ENCODE data around the gene ABCC8.

Gene ABCC8

GRCh38 chr11:17391493-17392355, 84.9 kb downstream of the ABCC8 start:
- H3K4me3 ChIP-seq (ENCODE audit: low read depth, low read length), result no peak overlapping the region
- DNase-seq (ENCODE audit: low read depth), result no peak
- in situ Hi-C loops (cut with HindIII; ENCODE audit: low sequenced_read_pairs), result no loop called here
- no peak for TF ChIP-seq CTCF (IDR thresholded peaks at IDR 0.05; ENCODE audit: low read depth, low read length, missing control alignments)

GRCh38 chr11:17389957-17390649, 86.5 kb downstream of the ABCC8 start:
- H3K4me3 ChIP-seq (ENCODE audit: low read depth, low read length), result no peak overlapping the region
- DNase-seq (ENCODE audit: low read depth), result no peak

GRCh38 chr11:17389211-17389956, 87.3 kb downstream of the ABCC8 start:
- H3K4me3 ChIP-seq (ENCODE audit: low read depth, low read length), result peak overlapping the region; percentile 42
- in situ Hi-C loops (cut with HindIII; ENCODE audit: low sequenced_read_pairs), result no loop called here
- TF ChIP-seq CTCF (IDR thresholded peaks at IDR 0.05; ENCODE audit: low read depth, low read length, missing control alignments), result peak; percentile 47
- DNase-seq (ENCODE audit: low read depth), result no peak

More at GRCh38 chr11:17389957-17390649, 86.5 kb downstream of the ABCC8 start:
- in situ Hi-C loops (cut with HindIII; ENCODE audit: low sequenced_read_pairs), result no loop called here
- no peak for TF ChIP-seq CTCF (IDR thresholded peaks at IDR 0.05; ENCODE audit: low read depth, low read length, missing control alignments)

GRCh38 chr11:17388609-17389210, 87.9 kb downstream of the ABCC8 start, which contains the start of gene KCNJ11:
KCNJ11 (minus strand) TSS chr11:17388659; CDS start chr11:17388091, 568 bp downstream.
- in situ Hi-C loops (cut with HindIII; ENCODE audit: low sequenced_read_pairs), result no loop called here
- no peak for TF ChIP-seq CTCF (IDR thresholded peaks at IDR 0.05; ENCODE audit: low read depth, low read length, missing control alignments)
- H3K4me3 ChIP-seq (ENCODE audit: low read depth, low read length), result peak within 1 kb of the TSS; percentile 42
- DNase-seq (ENCODE audit: low read depth), result no peak

- no peak for TF ChIP-seq CTCF (IDR thresholded peaks at IDR 0.05; ENCODE audit: low read depth, low read length, missing control alignments)
- no peak overlapping the region for H3K4me3 ChIP-seq (ENCODE audit: low read depth, low read length)
- in situ Hi-C loops (cut with HindIII; ENCODE audit: low sequenced_read_pairs), result no loop called here
- DNase-seq (ENCODE audit: low read depth), result no peak
Observed at GRCh38 chr11:17387811-17388210, 88.8 kb downstream of the ABCC8 start.

- TF ChIP-seq CTCF (IDR thresholded peaks at IDR 0.05; ENCODE audit: low read depth, low read length, missing control alignments), result no peak
- no peak overlapping the region for H3K4me3 ChIP-seq (ENCODE audit: low read depth, low read length)
- DNase-seq (ENCODE audit: low read depth), result no peak
- in situ Hi-C loops (cut with HindIII; ENCODE audit: low sequenced_read_pairs), result no loop called here
Observed at GRCh38 chr11:17387254-17387653, 89.4 kb downstream of the ABCC8 start.

All from astrocyte of the cerebellum (primary cell).